DMS114 treated with DMSO at 0.1 percent for 48 hours (cell line): ENCODE results near the gene ARMC9.
"Not testable (repeated sequence)": the region's sequence is repeated elsewhere in the genome, so short reads cannot be mapped to it uniquely, and the experiment has no call there.

ENCODE experiments used
- DNase-seq: peaks from one replicate; lab custom pipeline; 2025; ENCODE audit not compliant: unreplicated experiment; lab: John Stamatoyannopoulos, UW

ARMC9 gene

DNA sequence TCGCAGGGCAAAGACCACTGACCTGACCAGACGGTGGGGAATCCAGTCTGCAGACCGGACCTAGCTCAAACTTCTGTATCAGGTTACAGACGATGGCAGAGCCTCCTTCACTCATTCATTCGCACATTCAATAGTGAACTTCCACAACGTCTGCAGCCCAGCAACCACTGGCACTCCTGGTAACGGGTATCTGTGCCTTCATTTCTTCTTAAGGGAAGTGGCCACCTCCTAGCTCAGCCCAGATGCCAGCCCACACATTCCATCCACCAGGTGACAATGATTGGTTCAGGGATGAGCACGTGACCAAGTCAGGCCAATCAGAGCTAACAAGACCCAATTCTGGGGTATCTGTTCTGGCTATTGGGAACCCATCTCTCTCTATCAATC is 15.9 kb upstream of the ARMC9 start:
- no peak for DNase-seq

DNA sequence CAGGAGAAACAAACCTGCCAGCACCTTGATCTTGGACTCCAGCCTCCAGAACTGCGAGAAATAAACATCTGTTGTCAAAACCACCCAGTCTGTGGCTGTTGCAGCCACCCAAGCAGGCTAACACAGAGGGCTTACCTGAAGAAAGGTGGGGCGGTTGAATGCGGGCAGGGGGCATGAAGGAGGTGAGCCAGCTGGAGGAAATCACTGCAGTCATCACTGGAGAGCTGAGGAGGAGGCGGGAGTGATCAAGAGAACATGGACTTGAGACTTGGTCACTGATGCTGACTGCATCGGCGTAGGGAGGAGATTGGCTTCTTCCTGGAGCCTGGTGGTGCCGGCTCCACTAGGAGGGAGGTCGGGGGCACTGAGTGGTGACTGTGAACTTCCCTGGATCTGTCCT is 14.6 kb upstream of the ARMC9 start:
- DNase-seq, result no peak

DNA sequence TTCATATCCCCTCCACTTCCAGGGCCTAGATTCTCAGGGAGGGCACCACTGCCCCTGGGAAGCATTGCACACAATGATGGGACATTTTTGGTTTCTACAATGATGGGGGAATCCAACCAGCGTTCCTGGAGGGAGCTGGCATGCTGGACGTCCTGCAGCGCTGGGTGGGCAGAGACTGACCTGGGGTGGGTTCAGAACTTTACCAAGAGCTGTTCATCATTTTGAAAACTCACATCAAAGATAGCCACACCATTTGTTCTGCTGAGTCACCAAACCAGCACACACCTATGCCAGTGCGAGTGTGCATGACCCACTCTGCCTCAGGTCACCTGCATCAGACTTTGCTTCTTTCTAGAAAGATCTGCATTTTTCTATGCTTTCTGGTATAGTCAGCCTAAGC is 14.1 kb upstream of the ARMC9 start:
- DNase-seq, result no peak

DNA sequence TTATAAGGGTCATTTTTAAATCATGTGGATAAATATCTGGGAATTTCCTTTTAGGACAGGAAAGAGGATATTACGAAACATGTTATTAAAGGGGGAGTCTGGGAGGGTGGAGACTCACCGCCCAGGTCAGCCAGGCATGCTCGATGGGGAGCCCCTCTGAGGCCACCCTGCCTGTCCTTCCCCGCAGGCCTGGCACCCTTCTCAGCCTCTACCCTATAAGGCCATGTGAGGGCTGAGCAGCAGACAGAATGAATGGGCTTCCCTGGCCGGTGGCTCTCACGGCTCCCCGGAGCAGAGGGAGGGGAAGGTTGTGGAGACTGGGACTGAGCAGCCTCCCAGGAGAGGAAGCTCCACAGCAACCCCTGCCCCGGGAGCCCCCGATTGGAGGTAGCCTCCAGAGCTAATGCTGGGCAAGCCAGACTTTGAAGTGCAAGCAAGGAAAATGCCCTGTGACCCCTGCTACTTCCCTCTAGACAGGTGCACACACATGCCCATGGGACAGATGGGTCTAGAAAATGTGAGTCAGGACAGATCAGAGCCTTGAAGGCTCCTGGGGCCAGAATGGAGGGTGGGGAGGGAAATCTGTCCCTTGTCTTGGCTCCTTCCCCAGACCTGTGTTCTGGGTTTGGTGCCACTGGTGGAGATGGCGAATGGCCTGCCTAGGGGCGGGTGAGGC is 13.2 kb upstream of the ARMC9 start:
- DNase-seq, result no peak

DNA sequence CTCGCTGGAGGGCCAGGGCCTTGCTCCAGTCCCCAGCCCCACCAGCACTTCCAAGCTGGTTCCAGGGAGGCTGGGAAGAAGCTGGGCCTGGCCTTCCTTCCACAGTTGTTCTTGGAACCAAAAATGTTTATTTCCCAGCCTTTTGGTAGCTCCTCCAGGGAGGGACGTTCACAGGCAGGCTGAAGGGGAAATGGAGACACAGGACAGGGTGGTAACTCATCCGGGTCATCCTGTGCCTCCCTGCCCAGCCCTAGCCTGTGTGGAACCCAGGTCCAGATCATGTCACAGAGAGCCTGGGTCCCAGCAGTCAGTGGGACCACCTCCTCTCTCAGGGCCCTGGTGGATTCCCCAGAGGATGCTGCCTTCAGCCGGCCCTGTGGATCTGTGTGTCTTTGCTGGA is 12.5 kb upstream of the ARMC9 start:
- DNase-seq, result no peak

DNA sequence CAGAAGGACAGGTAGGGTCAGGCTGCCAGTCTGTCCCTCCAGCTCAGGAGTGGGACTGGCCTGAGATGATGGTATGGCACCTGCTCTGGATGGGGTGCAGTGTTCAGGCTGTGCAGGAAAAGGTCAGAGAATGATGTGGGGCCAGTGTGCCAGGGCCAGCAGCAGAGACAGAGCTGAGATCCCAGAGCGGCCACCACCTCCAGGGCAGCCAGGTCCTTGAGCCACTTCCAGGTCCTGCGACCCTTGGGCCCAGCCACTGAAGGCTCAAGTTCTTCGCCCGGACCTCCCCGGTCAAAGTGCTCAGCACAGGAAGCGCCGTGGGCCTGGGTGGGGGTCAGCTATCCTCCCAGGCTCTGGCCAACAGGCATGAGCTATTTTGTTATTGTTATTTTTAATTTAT is 12.1 kb upstream of the ARMC9 start:
- no peak for DNase-seq

DNA sequence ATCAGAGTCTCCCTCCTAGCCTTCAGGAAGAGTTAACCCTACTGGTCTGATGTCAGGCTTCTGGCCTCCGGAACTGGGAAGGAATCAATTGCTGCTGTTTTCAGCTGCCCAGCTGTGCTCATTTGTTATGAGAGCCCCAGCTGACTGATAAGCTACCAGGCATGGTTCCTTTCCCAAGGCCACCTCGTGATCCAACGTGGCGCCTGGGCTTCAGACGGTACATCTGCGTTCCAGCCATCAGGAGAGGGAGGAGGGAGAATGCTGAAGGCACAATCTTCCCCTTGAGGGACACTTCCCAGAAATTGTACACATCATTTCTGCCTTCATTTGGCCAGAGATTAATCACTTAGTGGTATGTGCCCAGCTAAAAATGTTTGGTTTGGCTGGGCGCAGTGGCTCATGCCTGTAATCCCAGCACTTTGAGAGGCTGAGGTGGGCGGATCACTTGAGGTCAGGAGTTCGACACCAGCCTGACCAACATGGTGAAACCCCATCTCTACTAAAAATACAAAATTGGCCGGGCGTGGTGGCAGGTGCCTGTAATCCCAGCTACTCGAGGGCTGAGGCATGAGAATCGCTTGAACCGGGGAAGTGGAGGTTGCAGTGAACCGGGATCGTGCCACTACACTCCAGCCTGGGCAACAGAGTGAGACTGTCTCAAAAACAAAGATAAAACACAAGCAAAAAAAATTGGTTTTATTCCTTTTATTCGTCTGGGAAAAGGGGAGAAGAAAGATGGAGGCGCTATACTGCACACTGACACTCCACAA is 10.5 kb upstream of the ARMC9 start:
- no peak for DNase-seq

DNA sequence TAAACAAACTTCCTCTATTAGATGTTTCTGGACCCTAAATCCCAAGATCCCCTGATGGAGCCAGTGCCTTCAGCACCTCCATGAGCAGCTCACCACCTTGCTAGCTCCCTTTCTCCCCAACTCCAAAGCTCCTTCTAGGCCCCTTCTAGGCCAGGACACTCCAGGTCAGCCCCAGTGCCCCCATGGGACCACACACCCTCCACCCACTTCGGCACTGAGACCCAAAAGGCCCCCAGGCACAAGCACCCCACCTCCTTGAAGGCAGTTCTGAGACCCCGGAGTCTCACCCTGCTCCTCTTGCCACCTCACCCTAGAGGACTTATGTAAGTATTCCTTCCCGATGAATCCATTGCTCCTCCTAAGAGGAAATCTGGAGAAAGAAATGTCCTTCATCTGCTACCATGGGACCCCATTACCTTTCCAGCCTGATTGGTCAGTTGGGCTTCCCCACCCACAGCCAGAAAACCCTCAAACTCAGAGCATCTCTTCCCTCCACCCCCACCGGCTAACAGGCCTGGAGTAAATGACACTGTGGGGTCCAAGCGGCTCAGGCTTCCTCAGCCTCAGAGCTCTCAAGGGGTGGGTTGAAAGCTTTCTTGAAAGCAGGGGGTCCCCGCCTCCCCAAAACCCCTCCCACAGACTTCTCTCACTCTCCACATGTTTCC is 9.8 kb upstream of the ARMC9 start:
- no peak for DNase-seq

DNA sequence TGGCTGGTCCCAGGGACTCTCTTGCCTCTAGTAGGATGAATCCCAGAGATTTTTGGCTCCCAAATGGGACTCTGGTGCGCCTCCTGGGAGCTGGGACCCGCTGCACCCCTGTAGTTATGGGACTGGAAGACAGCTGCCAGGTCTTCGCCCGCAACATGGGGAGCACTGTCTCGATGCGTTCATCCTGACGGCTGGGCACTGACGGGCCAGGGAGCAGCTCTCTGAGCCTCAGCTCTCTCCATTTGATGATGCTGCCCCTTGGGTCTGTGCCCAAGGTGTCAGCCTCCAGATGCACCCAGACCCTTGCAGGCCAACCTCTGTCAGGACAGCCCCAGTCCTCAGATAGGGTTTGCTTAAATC is 9.3 kb upstream of the ARMC9 start:
- no peak for DNase-seq

DNA sequence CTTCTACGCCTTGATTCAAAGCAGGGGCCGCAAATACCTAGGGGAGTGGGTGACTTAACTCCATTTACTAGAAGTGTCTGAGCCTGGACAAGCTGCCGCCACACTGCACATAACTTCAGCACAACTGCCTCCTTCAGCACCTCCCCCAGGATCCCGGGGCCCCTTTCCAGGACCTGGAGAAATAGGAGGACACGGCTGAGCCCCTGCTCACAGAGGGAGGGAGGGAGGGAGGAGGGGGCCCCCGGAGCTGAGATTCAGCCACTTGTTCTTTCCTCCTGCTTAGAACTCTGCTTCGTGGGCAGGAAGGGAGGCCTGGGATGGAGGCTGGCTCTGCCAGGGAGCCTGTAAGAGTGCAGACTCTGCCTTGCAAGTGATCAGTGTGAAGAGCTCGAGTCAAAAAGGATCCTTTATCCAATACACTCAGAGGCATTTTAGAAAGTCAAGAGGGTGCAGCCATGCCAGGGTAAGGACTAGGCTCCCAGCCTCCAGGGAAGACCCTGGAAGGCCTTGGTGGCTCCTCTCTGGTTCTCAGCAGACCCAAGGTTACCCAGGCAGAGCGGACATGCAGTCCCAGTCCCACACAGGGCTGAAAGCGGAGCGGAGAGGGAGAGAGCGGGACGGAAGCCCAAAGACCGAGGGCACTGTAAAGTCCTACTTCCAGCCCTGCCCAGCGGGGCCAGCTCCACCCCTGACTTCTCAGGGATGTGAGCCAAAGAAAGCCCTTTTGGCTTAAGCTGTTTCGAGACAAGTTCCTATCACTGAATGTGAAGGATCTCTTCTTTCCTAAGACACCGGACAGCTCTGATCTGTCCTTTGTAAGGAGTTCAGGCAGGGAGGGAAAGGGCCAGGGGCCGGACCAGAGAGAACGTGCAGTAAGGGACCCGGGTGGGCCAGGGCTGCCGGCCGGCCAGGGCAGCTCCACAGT is 8.6 kb upstream of the ARMC9 start:
- no peak for DNase-seq

DNA sequence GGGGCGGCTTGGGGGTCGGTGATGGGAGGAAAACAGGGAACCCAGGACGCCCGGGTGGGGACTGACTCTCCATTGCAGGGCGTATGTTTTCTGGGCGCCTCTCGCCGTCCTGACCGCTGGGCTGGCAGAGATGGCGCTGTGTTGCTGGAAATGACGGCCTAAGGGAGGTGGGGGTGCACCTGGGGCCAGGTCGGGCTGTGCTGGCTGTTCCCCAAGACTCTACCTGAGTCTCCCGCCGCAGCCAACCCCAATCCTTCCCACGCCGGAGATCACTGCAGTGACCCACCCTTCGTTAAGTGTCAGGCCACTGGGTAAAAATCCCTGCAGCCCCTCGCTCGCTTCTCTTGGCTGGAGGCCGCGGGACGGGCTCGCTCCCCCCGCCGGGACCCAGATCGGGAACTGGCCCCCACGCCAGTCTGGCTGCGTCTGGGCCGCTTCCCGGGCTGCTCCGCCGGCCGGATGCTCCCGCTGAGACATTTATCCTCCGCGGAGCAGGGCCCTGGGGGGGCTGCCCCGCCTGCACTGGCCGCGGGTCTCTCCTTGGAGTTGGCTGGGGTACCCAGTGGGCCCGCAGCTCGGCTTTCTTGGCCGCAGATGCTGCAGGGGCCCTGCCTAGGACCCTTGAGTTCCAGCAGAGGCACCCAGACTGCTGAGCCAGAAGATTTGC is 7.8 kb upstream of the ARMC9 start:
- DNase-seq, result no peak

DNA sequence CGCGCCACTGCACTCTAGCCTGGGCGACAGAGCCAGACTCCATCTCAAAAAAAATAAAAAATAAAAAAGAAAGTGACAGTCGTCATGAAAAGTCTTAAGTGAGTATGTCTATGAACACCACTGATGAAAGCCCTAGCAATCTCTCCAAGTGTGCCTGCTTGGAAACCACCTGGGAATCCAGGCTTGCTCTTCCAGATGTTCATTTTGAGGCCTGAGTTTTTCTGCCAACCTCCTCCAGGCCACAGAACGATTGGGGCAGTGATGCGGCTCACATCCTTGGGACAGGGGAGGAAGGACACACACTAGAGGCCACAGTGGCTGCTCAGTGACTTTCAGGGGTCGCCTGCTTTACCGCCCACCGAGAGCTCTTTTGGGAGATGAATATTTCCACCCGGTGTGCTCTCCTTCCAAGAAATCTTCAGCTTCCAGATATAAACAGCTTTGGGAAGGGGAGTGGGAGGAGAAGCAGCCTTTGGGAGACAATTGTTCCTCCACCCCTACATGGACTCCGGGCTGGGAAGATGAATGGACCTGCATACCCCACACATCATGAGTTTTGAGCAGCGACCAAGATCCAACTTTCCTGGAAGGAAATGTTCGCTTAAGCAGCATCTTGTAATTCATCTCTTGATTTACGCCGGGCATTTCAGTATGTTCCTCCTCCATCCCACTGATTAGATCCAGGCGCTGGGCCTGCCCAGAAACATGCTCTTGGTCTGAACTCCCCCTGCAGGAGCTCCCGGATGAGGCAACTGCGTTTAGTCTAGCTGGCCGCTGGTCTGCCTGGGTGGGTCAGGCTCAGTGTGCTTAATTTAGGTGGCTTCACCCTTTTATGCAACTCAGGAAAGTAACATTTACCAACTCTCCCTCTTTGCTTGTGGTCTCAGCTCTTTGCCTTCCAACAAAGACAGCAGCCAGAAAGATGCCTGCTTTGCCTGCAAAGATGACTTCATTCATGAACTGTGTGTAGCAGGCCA is 6.2 kb upstream of the ARMC9 start:
- peak; percentile 32 for DNase-seq

DNA sequence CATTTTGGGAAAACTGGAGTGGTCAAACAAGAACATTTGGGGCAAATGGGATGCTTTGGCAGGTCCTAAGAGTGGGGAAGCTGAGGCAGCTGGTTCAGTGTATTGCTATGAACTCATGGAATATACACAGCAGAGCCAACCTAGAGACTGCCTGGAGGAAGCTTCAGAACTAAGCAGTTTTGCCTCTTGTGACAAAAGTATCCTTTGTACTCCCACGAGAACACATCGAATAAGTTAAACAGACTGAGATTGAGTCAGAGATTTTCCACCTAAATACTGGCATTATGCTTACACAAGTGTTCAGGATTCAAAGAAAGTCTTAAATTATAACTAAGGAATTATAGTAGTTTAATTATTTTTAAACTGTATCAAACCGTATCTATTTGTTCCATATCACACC is 5.2 kb upstream of the ARMC9 start:
- no peak for DNase-seq

DNA sequence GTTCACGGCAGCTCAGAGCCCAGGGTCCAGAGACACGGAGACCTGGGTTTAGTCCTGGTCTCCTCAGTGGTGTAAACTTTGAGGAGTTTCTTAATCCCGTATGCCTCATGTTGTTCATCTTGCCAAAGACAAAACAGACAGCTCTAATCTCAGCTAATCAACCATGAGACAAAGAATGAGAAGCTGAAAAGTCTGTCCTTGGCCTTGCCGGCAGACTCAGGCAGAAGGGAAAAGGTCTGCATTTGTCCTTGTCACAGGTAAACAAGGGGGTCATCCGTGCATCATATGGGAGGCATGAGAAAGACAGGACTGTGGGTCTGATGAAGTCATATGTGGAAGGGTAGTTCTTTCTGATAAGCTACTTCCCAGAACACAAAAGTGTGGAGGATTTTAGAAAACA is 1.8 kb upstream of the ARMC9 start:
- no peak for DNase-seq

DNA sequence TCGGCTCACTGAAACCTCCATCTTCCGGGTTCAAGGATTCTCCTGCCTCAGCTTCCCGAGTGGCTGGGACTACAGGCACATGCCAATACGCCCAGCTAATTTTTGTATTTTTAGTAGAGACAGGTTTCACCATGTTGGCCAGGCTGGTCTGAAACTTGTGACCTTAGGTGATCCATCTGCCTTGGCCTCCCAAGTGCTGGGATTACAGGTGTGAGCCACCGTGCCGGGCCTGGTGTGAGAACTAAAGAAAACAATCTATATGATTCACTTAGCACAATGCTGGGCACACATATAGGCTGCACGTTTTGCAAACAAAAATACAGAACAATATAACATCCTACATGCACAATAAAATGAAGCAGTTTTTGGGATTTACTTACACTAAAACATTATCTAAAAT is 1.2 kb upstream of the ARMC9 start:
- DNase-seq, result not testable (repeated sequence)

DNA sequence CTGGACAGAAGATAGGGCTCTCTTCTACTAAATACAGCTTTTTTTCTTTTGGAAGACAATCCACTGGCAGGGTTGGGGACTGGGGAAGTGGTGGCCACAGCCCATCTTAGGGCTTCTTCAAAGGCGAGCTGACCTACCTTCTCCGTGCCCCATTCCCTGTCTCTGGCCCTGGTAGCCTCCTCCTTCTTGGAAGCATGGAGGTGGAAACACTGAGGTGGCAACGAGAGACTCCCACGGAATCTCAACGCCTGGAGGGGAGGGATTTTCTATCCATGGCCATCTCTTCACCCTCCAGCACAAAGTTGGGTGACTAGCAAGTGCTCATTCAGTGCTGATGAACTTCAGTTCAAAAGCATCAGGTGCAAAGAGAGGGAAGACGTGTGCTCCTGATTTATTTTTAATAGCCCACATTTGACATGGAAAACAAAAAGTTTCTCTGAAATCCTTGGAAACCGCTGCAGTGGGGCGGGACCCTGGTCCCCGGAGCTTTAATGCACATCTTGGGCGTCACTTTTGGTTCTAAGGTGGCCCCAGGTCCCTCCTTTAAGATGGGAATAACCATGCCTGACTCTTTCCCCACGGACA is 633 bp upstream of the ARMC9 start:
- DNase-seq, result no peak

DNA sequence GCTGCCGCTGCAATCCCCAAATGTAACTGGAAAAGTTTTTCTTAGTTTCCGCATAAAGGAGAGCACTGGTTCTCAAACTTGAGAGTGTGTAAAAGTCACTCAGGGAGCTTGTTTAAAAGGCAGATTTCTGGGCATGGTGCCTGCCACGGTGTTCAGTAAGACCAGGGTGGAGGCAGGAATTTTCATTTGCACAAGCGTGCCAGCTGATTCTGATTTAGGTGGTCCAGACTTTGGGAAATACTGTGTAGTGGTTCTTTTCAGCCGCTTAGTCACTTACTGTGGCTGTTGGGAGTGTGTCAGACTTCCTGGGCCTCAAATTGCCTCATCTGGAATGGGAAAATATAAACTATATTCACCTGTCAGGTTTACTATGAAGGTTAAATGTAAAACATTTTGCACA is 788 bp downstream of the ARMC9 start:
- DNase-seq, result no peak

DNA sequence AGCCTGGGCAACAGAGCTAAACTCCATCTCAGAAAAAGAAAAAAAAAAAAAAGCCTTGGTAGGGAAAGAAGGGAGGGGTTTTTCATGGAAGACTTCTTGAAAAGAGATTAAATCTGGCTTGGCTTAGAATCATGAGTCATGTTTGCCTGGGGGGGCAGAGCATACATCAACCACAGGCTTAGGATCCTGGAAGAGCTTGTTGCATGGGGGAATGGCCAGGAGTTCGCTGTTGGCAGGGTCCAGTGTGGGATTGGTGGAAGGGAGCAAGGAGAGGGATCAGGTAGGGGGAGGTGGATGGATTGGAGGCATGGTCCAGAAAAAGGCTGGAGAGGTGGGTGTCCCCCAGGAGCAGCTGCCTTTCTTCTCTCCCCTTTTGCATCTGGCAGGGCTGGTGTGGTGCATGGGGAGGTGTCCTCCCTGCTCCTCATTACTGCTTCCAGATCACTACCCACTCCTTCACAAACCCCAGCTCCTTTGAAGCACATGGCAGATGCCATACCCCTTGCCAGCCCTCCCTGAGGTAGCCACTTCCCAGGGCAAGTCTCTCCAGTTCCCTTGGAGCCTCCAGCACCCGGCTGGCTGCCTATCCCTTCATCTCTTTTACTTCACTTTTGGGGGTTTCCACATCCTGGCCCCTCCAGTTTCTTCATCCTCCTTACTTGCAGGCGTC is 2.5 kb downstream of the ARMC9 start:
- DNase-seq, result no peak

DNA sequence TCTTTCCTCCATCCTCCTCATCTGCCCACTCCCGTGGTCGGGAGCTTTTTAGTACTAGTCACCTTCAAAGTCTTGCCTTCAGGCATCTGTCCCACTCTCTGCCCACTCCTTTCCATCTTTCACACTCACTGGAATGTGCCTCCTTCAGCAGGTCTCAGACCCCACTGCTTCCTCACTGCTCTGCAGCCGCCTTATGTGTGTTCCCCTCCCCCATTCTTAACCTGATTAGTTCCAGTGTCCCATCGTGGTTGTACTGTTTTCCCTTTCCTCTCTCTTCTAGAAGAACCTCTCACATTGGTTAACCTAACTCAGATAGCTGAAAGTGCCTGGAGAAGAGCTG is 3.0 kb downstream of the ARMC9 start:
- DNase-seq, result no peak
